ENCODE measurements around the gene CHN2. TPM values are rescaled to one million over a fixed set of nuclear protein-coding genes. Genes with fewer than 3 reads are reported as not detected.

CHN2 gene
- total RNA-seq, 1 donor from 2014 or later = 5.7 TPM

DNA sequence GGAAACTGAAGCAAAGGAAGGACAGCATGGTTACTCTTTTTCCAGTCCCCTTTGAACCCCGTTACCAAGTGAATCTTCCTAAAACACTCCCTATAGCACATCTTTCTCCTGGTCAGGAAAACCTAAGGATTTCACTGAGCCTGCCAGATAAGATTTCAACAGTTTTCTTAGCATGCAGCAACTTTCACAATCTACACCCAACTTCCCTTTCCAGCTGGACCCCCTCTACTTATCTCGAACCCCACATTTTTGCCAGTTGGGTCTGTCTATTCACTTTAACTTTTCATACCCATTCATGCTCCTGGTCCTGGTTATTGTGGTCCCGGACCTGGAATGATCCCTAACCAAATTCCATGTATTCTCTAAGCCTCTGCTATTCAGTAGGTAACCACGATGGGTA lies 33.3 kb upstream of the CHN2 start:
- Histone ChIP-seq H3K4me3 (ENCODE audit: low read depth, low read length) (no peak overlapping the region), H3K36me3 (ENCODE audit: control insufficient read depth, insufficient read depth, low read length) (no peaks in the 10 kb centered on the region), H3K27me3 (ENCODE audit: control insufficient read depth, insufficient read depth, low read length) (no peaks in the 10 kb centered on the region)
- DNase-seq (ENCODE audit: low read depth) = no peak
- TF ChIP-seq, protein P1, sequence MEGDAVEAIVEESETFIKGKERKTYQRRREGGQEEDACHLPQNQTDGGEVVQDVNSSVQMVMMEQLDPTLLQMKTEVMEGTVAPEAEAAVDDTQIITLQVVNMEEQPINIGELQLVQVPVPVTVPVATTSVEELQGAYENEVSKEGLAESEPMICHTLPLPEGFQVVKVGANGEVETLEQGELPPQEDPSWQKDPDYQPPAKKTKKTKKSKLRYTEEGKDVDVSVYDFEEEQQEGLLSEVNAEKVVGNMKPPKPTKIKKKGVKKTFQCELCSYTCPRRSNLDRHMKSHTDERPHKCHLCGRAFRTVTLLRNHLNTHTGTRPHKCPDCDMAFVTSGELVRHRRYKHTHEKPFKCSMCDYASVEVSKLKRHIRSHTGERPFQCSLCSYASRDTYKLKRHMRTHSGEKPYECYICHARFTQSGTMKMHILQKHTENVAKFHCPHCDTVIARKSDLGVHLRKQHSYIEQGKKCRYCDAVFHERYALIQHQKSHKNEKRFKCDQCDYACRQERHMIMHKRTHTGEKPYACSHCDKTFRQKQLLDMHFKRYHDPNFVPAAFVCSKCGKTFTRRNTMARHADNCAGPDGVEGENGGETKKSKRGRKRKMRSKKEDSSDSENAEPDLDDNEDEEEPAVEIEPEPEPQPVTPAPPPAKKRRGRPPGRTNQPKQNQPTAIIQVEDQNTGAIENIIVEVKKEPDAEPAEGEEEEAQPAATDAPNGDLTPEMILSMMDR (IDR thresholded peaks at IDR 0.05; ENCODE audit: insufficient read depth, low read length, poor library complexity, severe bottlenecking) = no peak

DNA sequence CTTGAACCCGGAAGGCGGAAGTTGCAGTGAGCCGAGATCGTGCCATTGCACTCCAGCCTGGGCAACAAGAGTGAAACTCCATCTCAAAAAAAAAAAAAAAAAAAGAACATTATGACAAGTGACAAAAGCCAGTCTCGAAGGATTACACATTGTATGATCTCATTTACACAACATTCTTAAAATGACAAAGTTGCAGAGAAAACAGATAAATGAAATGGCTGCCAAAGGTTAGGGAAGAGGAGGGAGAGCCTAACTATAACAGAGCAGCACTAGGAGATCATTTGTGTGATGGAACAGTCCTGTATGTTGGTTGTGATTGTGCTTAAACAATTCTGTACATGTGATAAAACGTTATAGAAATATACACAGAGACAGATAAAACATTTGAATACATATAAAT lies 32.0 kb upstream of the CHN2 start:
- DNase-seq (ENCODE audit: low read depth) = no peak
- TF ChIP-seq, protein P1 (IDR thresholded peaks at IDR 0.05; ENCODE audit: insufficient read depth, low read length, poor library complexity, severe bottlenecking) = no peak
- H3K4me3 ChIP-seq (ENCODE audit: low read depth, low read length) = no peak overlapping the region
- H3K27me3 ChIP-seq (ENCODE audit: control insufficient read depth, insufficient read depth, low read length) = no peaks in the 10 kb centered on the region
- H3K36me3 ChIP-seq (ENCODE audit: control insufficient read depth, insufficient read depth, low read length) = no peaks in the 10 kb centered on the region

DNA sequence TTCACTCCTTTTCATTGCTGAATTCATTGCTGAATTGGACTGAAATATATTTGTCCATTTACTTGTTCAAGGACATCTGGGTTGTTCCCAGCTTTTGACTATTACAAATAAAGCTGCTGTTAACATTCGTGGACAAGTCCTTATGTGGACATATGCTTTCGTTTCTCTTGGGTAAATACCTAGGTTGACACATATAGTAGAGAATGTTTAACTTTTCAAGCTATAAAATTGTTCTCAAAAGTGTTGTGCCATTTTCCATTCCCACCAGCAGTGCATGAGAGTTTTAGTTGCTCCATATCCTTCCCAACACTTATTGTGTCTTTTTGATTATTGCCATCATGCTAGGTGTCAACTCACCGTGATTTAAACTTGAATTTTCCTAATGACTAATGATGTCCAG lies 30.7 kb upstream of the CHN2 start:
- DNase-seq (ENCODE audit: low read depth) = no peak
- H3K36me3 ChIP-seq (ENCODE audit: control insufficient read depth, insufficient read depth, low read length) = no peaks in the 10 kb centered on the region
- no peak overlapping the region for H3K4me3 ChIP-seq (ENCODE audit: low read depth, low read length)
- H3K27me3 ChIP-seq (ENCODE audit: control insufficient read depth, insufficient read depth, low read length) = no peaks in the 10 kb centered on the region
- TF ChIP-seq, protein P1 (IDR thresholded peaks at IDR 0.05; ENCODE audit: insufficient read depth, low read length, poor library complexity, severe bottlenecking) = no peak

DNA sequence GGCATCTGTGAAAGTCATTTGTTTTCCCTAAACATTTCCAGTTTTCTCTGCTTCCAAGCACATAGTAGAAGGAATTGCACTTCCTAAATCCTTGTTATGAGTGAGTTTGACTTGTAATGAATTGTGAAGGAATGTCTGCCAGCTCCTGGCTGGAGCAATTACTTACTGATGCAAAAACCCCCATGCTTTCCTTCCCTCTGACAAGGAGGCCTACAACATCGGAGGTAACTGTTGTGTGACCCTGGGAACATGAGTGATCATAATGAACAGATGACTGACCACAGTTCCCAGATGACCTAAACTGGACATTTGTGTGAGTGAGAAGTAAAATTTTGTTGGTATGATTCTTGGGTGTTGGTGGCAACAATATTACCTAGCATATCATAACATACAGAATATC lies 26.9 kb upstream of the CHN2 start:
- no peaks in the 10 kb centered on the region for H3K36me3 ChIP-seq (ENCODE audit: control insufficient read depth, insufficient read depth, low read length)
- DNase-seq (ENCODE audit: low read depth) = no peak

DNA sequence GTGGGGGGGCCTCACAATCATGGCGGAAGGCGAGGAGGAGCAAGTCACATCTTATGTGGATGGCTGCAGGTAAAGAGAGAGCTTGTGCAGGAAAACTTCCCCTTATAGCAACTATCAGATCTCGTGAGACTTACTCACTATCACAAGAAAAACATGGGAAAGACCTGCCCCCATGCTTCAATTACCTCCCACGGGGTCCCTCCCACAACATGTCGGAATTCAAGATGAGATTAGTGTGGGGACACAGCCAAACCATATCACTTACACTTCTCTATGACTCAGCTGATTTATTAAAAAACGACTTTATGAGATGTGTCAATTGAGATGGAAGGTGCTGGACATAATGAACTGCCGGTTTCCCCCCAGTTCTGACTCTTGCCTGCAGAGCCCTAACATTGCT lies 23.8 kb upstream of the CHN2 start:
- H3K36me3 ChIP-seq (ENCODE audit: control insufficient read depth, insufficient read depth, low read length) = no peaks in the 10 kb centered on the region
- H3K4me3 ChIP-seq (ENCODE audit: low read depth, low read length) = no peak overlapping the region
- no peaks in the 10 kb centered on the region for H3K27me3 ChIP-seq (ENCODE audit: control insufficient read depth, insufficient read depth, low read length)
- DNase-seq (ENCODE audit: low read depth) = no peak
- TF ChIP-seq, protein P1 (IDR thresholded peaks at IDR 0.05; ENCODE audit: insufficient read depth, low read length, poor library complexity, severe bottlenecking) = no peak

More for the DNA sequence above, 26.9 kb upstream of the CHN2 start:
- no peaks in the 10 kb centered on the region for H3K27me3 ChIP-seq (ENCODE audit: control insufficient read depth, insufficient read depth, low read length)
- TF ChIP-seq, protein P1 (IDR thresholded peaks at IDR 0.05; ENCODE audit: insufficient read depth, low read length, poor library complexity, severe bottlenecking) = no peak
- no peak overlapping the region for H3K4me3 ChIP-seq (ENCODE audit: low read depth, low read length)

DNA sequence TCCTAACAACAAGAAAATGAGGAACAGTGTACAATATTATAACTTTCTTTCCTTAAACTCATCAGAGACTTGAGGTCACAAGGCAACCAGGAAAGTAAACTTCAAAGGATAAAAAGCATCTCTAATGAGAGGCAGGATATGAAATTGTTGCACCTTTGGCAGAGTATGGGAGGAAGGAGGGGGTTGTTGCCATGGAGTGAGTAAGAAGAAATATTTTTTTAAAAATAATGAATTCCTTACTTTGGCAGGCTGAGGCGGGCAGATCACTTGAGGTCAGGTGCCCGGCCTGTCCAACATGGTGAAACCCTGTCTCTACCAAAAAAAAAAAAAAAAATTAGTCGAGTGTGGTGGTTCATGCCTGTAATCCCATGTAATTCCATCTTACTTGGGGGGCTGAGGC lies 21.1 kb upstream of the CHN2 start:
- TF ChIP-seq, protein P1 (IDR thresholded peaks at IDR 0.05; ENCODE audit: insufficient read depth, low read length, poor library complexity, severe bottlenecking) = no peak
- no peak for DNase-seq (ENCODE audit: low read depth)
- Histone ChIP-seq H3K36me3 (ENCODE audit: control insufficient read depth, insufficient read depth, low read length) (no peaks in the 10 kb centered on the region), H3K27me3 (ENCODE audit: control insufficient read depth, insufficient read depth, low read length) (no peaks in the 10 kb centered on the region), H3K4me3 (ENCODE audit: low read depth, low read length) (no peak overlapping the region)

All from kidney epithelial cell (primary cell).